H9 (cell line): Measurements from ENCODE around the gene AMPH. TPM values are rescaled to one million over a fixed set of nuclear protein-coding genes. Genes with fewer than 3 reads are reported as not detected.

Source experiments
- DNase-seq: peaks from one replicate; pipeline ENCODE4 v3.0.0-alpha.2; 2017
- H2AFZ ChIP-seq: one replicate; pipeline ENCODE4 v1.6.1; 2013; ENCODE audit warnings: mild to moderate bottlenecking, low read length, control low read depth, moderate library complexity
- H2AK5ac ChIP-seq: 2 replicates; pipeline ENCODE4 v1.6.1; 2013; ENCODE audit warnings: low read length, control low read depth, mixed read lengths; ENCODE audit not compliant: insufficient read length
- H2BK120ac ChIP-seq: one replicate; pipeline ENCODE4 v1.6.1; 2013; ENCODE audit warnings: low read depth, mild to moderate bottlenecking, low read length, control low read depth, inconsistent platforms; ENCODE audit not compliant: poor library complexity, severe bottlenecking
- H2BK12ac ChIP-seq: 2 replicates; pipeline ENCODE4 v1.6.1; 2013; ENCODE audit warnings: low read length, control low read depth, mixed read lengths, low read depth; ENCODE audit not compliant: insufficient read length
- H2BK15ac ChIP-seq: 2 replicates; pipeline ENCODE4 v1.6.1; 2013; ENCODE audit warnings: low read depth, low read length, control low read depth
- H2BK20ac ChIP-seq: one replicate; pipeline ENCODE4 v1.6.1; 2013; ENCODE audit warnings: low read depth, mild to moderate bottlenecking, low read length, control low read depth, inconsistent platforms; ENCODE audit not compliant: poor library complexity, severe bottlenecking
- H2BK5ac ChIP-seq: 2 replicates; pipeline ENCODE4 v1.6.1; 2013; ENCODE audit warnings: low read length, control low read depth, mixed read lengths; ENCODE audit not compliant: insufficient read length
- H3K14ac ChIP-seq: 2 replicates; pipeline ENCODE4 v1.6.1; 2013; ENCODE audit warnings: low read length, control low read depth; ENCODE audit not compliant: insufficient read depth
- H3K18ac ChIP-seq: 2 replicates; pipeline ENCODE4 v1.6.1; 2013; ENCODE audit warnings: low read depth, mild to moderate bottlenecking, mixed read lengths, low read length, control low read depth; ENCODE audit not compliant: insufficient read length
- H3K23ac ChIP-seq: 2 replicates; pipeline ENCODE4 v1.6.1; 2013; ENCODE audit warnings: low read length, control low read depth, mixed read lengths, low read depth; ENCODE audit not compliant: insufficient read length
- H3K23me2 ChIP-seq: 2 replicates; pipeline ENCODE4 v1.6.1; 2013; ENCODE audit warnings: low read depth, mild to moderate bottlenecking, mixed read lengths, low read length, control low read depth; ENCODE audit not compliant: insufficient read length, poor library complexity, severe bottlenecking
- H3K27ac ChIP-seq: 2 replicates; pipeline ENCODE4 v1.5.1; 2013; ENCODE audit warnings: low read length, control low read depth, mixed read lengths, low read depth; ENCODE audit not compliant: insufficient read length
- H3K27me3 ChIP-seq: 2 replicates; pipeline ENCODE4 v1.6.1; 2013; ENCODE audit warnings: low read length, control low read depth, inconsistent platforms; ENCODE audit not compliant: insufficient read depth
- H3K4ac ChIP-seq: 2 replicates; pipeline ENCODE4 v1.6.1; 2013; ENCODE audit warnings: low read depth, mild to moderate bottlenecking, control low read depth, inconsistent platforms, low read length, moderate library complexity
- H3K4me1 ChIP-seq: 2 replicates; pipeline ENCODE4 v1.6.1; 2013; ENCODE audit warnings: low read length, control low read depth, inconsistent platforms; ENCODE audit not compliant: insufficient read depth
- H3K4me2 ChIP-seq: 2 replicates; pipeline ENCODE4 v1.6.1; 2013; ENCODE audit warnings: low read length, control low read depth, mixed read lengths; ENCODE audit not compliant: insufficient read length, insufficient read depth
- H3K56ac ChIP-seq: 2 replicates; pipeline ENCODE4 v1.6.1; 2013; ENCODE audit warnings: low read depth, mild to moderate bottlenecking, mixed read lengths, low read length, control low read depth; ENCODE audit not compliant: insufficient read length
- H3K79me1 ChIP-seq: 2 replicates; pipeline ENCODE4 v1.6.1; 2013; ENCODE audit warnings: low read depth, mild to moderate bottlenecking, moderate library complexity, low read length, control low read depth, inconsistent platforms; ENCODE audit not compliant: insufficient read depth, poor library complexity, severe bottlenecking
- H3K79me2 ChIP-seq: 2 replicates; pipeline ENCODE4 v1.6.1; 2013; ENCODE audit warnings: low read length, control low read depth, inconsistent platforms; ENCODE audit not compliant: insufficient read depth
- H3K9ac ChIP-seq: 2 replicates; pipeline ENCODE4 v1.6.1; 2013; ENCODE audit warnings: low read length, control low read depth, mixed read lengths; ENCODE audit not compliant: insufficient read length; ENCODE audit errors: extremely low read depth
- H3K9me3 ChIP-seq: one replicate; pipeline ENCODE4 v1.6.1; 2013; ENCODE audit warnings: low read depth, low read length, inconsistent platforms; ENCODE audit not compliant: control insufficient read depth
- H3T11ph ChIP-seq: one replicate; pipeline ENCODE4 v1.6.1; 2013; ENCODE audit warnings: mild to moderate bottlenecking, low read length, control low read depth, inconsistent platforms
- H4K20me1 ChIP-seq: one replicate; pipeline ENCODE4 v1.6.1; 2013; ENCODE audit not compliant: control insufficient read depth, insufficient read length, insufficient read depth
- H4K5ac ChIP-seq: 2 replicates; pipeline ENCODE4 v1.6.1; 2013; ENCODE audit warnings: low read depth, mild to moderate bottlenecking, mixed read lengths, low read length, control low read depth; ENCODE audit not compliant: insufficient read length
- H4K8ac ChIP-seq: replicated peaks from 2 replicates; pipeline ENCODE4 v1.6.1; 2013; ENCODE audit warnings: low read length, control low read depth, mixed read lengths, low read depth; ENCODE audit not compliant: insufficient read length
- H4K91ac ChIP-seq: 2 replicates; pipeline ENCODE4 v1.6.1; 2013; ENCODE audit warnings: low read depth, mild to moderate bottlenecking, moderate library complexity, mixed read lengths, low read length, control low read depth; ENCODE audit not compliant: insufficient read length
- H3K27ac Mint-ChIP-seq, 3 experiments: 2 replicates in 2 of 3; 3 replicates in 1 of 3; pipeline ENCODE4 v1.8.0; 2020 to 2021; ENCODE audit warnings: mixed read lengths in 3 of 3, mild to moderate bottlenecking in 1 of 3, moderate library complexity in 1 of 3
- H3K27me3 Mint-ChIP-seq: 2 replicates; pipeline ENCODE4 v1.8.0; 2021; ENCODE audit warnings: low read depth, mild to moderate bottlenecking, moderate library complexity, mixed read lengths
- H3K36me3 Mint-ChIP-seq, 3 experiments: 2 replicates in 2 of 3; 3 replicates in 1 of 3; pipeline ENCODE4 v1.8.0; 2020 to 2021; ENCODE audit warnings: low read depth in 3 of 3, mixed read lengths in 3 of 3; ENCODE audit not compliant: insufficient read depth in 1 of 3
- H3K4me1 Mint-ChIP-seq, 2 experiments: 2 replicates each; pipeline ENCODE4 v1.8.0; 2020; ENCODE audit warnings: mixed read lengths in 2 of 2
- H3K4me3 Mint-ChIP-seq, 2 experiments: 2 replicates in 1 of 2; 3 replicates in 1 of 2; pipeline ENCODE4 v1.8.0; 2020 to 2021; ENCODE audit warnings: mild to moderate bottlenecking in 2 of 2, mixed read lengths in 2 of 2, moderate library complexity in 1 of 2
- H3K9me3 Mint-ChIP-seq, 2 experiments: 2 replicates in 1 of 2; 3 replicates in 1 of 2; pipeline ENCODE4 v1.8.0; 2020; ENCODE audit warnings: mild to moderate bottlenecking in 2 of 2, mixed read lengths in 2 of 2, moderate library complexity in 1 of 2
- WGBS: extraction: QIAGEN DNeasy Blood & Tissue Kit; methylation state at CpG from one replicate; pipeline ENCODE4 v1.1.7; 2013; ENCODE audit warnings: missing lambda C conversion rate, low lambda C conversion rate, mixed read lengths; ENCODE audit not compliant: insufficient read length; ENCODE audit errors: extremely low coverage; 5-methylcytosine and 5-hydroxymethylcytosine counted together
- total RNA-seq: library from RNA; stranded (reverse); gene quantifications from 2 replicates; pipeline ENCODE4 v1.2.1, GENCODE V29; 2021
- TF ChIP-seq, protein P1 (sequence below): fragments of 200-600 bp; sonication (generic); conservative IDR thresholded peaks from 3 replicates; pipeline ENCODE4 v1.8.0; 2021; ENCODE audit warnings: antibody characterized with exemption, mild to moderate bottlenecking

AMPH gene
- total RNA-seq, 1 experiment from 2014 or later, result 4.8 TPM

DNA sequence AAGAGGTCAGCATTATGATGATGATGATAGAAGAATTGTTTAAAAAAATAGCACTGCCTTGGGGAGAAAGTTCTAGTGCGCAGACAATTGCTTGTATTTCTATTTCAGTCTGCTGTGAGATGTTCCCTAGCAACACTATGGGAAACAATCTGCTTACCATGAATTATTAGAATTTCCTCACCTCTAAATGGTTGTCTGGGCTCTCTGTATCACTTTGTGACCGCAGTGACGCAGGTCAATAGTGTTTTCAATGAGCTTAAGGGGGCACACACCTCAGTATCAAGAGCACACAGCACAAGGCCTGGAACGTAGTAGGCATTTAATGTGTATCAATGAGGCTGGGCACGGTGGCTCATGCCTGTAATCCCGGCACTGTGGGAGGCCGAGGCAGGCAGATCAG is 258.9 kb downstream of the AMPH start:
- peaks cover 0 to 4% (median 0%) of the 10 kb centered on the region in 3 experiments; a peak in 1 of 7 replicates for H3K36me3 Mint-ChIP-seq
- H4K91ac ChIP-seq, result no peak overlapping the region
- no peak overlapping the region for H3K27ac ChIP-seq
- H3K4me1 Mint-ChIP-seq, result peaks cover 11 to 13% of the 10 kb centered on the region in 2 experiments
- H2BK12ac ChIP-seq, result no peak overlapping the region
- H3K9me3 ChIP-seq, result no peaks in the 10 kb centered on the region
- WGBS, result no CpG with 5 or more reads among the region's 7 CpGs
- no peak overlapping the region for H2AFZ ChIP-seq
- H3K9me3 Mint-ChIP-seq, result no peaks in the 10 kb centered on the region
- H2AK5ac ChIP-seq, result no peak overlapping the region
- H3K4me2 ChIP-seq, result no peak overlapping the region
- no peak overlapping the region for H3K4ac ChIP-seq
- no peak overlapping the region for H3K9ac ChIP-seq
- H3T11ph ChIP-seq, result no peak overlapping the region
- no peaks in the 10 kb centered on the region for H4K20me1 ChIP-seq
- no peak overlapping the region for H2BK15ac ChIP-seq
- H3K23ac ChIP-seq, result no peak overlapping the region
- H3K27me3 ChIP-seq, result no peaks in the 10 kb centered on the region
- no peak overlapping the region for H3K27ac Mint-ChIP-seq
- H3K79me1 ChIP-seq, result no peaks in the 10 kb centered on the region
- no peak for DNase-seq
- H3K14ac ChIP-seq, result no peak overlapping the region
- no peaks in the 10 kb centered on the region for H3K4me1 ChIP-seq
- no peak overlapping the region for H2BK120ac ChIP-seq
- TF ChIP-seq, protein P1, sequence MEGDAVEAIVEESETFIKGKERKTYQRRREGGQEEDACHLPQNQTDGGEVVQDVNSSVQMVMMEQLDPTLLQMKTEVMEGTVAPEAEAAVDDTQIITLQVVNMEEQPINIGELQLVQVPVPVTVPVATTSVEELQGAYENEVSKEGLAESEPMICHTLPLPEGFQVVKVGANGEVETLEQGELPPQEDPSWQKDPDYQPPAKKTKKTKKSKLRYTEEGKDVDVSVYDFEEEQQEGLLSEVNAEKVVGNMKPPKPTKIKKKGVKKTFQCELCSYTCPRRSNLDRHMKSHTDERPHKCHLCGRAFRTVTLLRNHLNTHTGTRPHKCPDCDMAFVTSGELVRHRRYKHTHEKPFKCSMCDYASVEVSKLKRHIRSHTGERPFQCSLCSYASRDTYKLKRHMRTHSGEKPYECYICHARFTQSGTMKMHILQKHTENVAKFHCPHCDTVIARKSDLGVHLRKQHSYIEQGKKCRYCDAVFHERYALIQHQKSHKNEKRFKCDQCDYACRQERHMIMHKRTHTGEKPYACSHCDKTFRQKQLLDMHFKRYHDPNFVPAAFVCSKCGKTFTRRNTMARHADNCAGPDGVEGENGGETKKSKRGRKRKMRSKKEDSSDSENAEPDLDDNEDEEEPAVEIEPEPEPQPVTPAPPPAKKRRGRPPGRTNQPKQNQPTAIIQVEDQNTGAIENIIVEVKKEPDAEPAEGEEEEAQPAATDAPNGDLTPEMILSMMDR, result no peak
- H3K4me3 Mint-ChIP-seq, result no peak overlapping the region
- H3K79me2 ChIP-seq, result no peaks in the 10 kb centered on the region
- no peak overlapping the region for H4K8ac ChIP-seq
- H3K56ac ChIP-seq, result no peak overlapping the region
- H3K18ac ChIP-seq, result no peak overlapping the region
- H2BK5ac ChIP-seq, result no peak overlapping the region
- H3K23me2 ChIP-seq, result no peaks in the 10 kb centered on the region
- H4K5ac ChIP-seq, result no peak overlapping the region
- no peak overlapping the region for H2BK20ac ChIP-seq
- H3K27me3 Mint-ChIP-seq, result no peaks in the 10 kb centered on the region
